Stimulated activated CD4-positive, alpha-beta T cell treated with anti-CD3 and anti-CD28 coated beads, TNF-alpha, amount 100 ng/mL, for 1 hour (primary cell): ENCODE results near the gene ARMS2.

Experiments used
- DNase-seq, 3 donors: peaks; one replicate each; pipeline ENCODE4 v3.0.0-alpha.2; 2020; ENCODE audit warnings: low read depth in 3 of 3, low spot score in 1 of 3

Gene ARMS2

GRCh38 chr10:122450353-122450990 lies 4.0 kb upstream of the ARMS2 start:
- no peak for DNase-seq

GRCh38 chr10:122454071-122454470 lies 382 bp upstream of the ARMS2 start:
- no peak for DNase-seq

- DNase-seq, result no peak
Measured at GRCh38 chr10:122455376-122456079, 1.1 kb downstream of the ARMS2 start.

GRCh38 chr10:122457934-122458333 lies 3.5 kb downstream of the ARMS2 start:
- DNase-seq, result no peak

- no peak for DNase-seq
Measured at GRCh38 chr10:122458693-122459092, 4.2 kb downstream of the ARMS2 start.

- DNase-seq, result no peak
Measured at GRCh38 chr10:122459561-122460273, 5.3 kb downstream of the ARMS2 start.

- no peak for DNase-seq
Measured at GRCh38 chr10:122460891-122461293, 6.4 kb downstream of the ARMS2 start.

GRCh38 chr10:122461367-122461728 lies 6.9 kb downstream of the ARMS2 start, which contains the start of gene HTRA1:
Gene HTRA1 (plus strand): TSS chr10:122461553. CDS start chr10:122461653, 100 bp downstream.
- DNase-seq, result no peak

GRCh38 chr10:122461729-122462532 lies 7.5 kb downstream of the ARMS2 start:
- DNase-seq, result no peak

GRCh38 chr10:122462533-122463465 lies 8.3 kb downstream of the ARMS2 start:
- DNase-seq, result no peak

GRCh38 chr10:122463466-122464249 lies 9.2 kb downstream of the ARMS2 start:
- no peak for DNase-seq

- DNase-seq, result no peak
Measured at GRCh38 chr10:122464250-122464510, 9.7 kb downstream of the ARMS2 start.

- DNase-seq, result no peak
Measured at GRCh38 chr10:122464586-122464985, 10.1 kb downstream of the ARMS2 start.

GRCh38 chr10:122465401-122466040 lies 11.1 kb downstream of the ARMS2 start:
- no peak for DNase-seq

GRCh38 chr10:122466951-122467381 lies 12.5 kb downstream of the ARMS2 start:
- no peak for DNase-seq

GRCh38 chr10:122467701-122468100 lies 13.2 kb downstream of the ARMS2 start:
- DNase-seq, result no peak

GRCh38 chr10:122468307-122468925 lies 14.0 kb downstream of the ARMS2 start:
- DNase-seq, result no peak

- DNase-seq, result no peak
Measured at GRCh38 chr10:122468926-122469781, 14.7 kb downstream of the ARMS2 start.
